OCI-LY1 (cell line): ENCODE data around the gene DOCK3.

Experiments used
- H2AFZ ChIP-seq: fragments of 200-600 bp; sonication (generic), shearing (Covaris generic); 2 replicates; pipeline ENCODE4 v1.6.0; 2014; ENCODE audit warnings: antibody characterized with exemption, mild to moderate bottlenecking, low read length
- H3F3A ChIP-seq: fragments of 200-600 bp; sonication (generic), shearing (Covaris generic); 2 replicates; pipeline ENCODE4 v1.6.0; 2014; ENCODE audit warnings: mild to moderate bottlenecking, antibody characterized with exemption, low read length, moderate library complexity; ENCODE audit not compliant: insufficient read depth
- H3K27ac ChIP-seq: fragments of 200-600 bp; sonication (generic); 2 replicates; pipeline ENCODE4 v1.5.1; 2014; ENCODE audit warnings: low read length, mixed run types, mild to moderate bottlenecking, low read depth; ENCODE audit not compliant: poor library complexity, severe bottlenecking
- H3K27me3 ChIP-seq: fragments of 200-600 bp; sonication (generic); 2 replicates; pipeline ENCODE4 v1.6.0; 2014; ENCODE audit warnings: antibody characterized with exemption, mild to moderate bottlenecking, low read length, moderate library complexity; ENCODE audit not compliant: insufficient read depth
- H3K36me3 ChIP-seq: fragments of 200-600 bp; sonication (generic); 2 replicates; pipeline ENCODE4 v1.6.1; 2014; ENCODE audit warnings: mild to moderate bottlenecking, antibody characterized with exemption, low read length, moderate library complexity, mixed read lengths; ENCODE audit not compliant: insufficient read depth
- H3K4me1 ChIP-seq: fragments of 200-600 bp; sonication (generic); 2 replicates; pipeline ENCODE4 v1.5.1; 2014; ENCODE audit warnings: mild to moderate bottlenecking, low read length, moderate library complexity; ENCODE audit not compliant: insufficient read depth, severe bottlenecking
- H3K4me2 ChIP-seq: fragments of 200-600 bp; sonication (generic), shearing (Covaris generic); 2 replicates; pipeline ENCODE4 v1.6.1; 2014; ENCODE audit warnings: low read length
- H3K4me3 ChIP-seq: fragments of 200-600 bp; sonication (generic); 2 replicates; pipeline ENCODE4 v1.5.1; 2014; ENCODE audit warnings: low read length, low read depth, mild to moderate bottlenecking, mixed read lengths; ENCODE audit not compliant: poor library complexity, severe bottlenecking
- H3K79me2 ChIP-seq: fragments of 200-600 bp; shearing (Covaris generic); 2 replicates; pipeline ENCODE4 v1.6.1; 2016; ENCODE audit warnings: mixed run types, low read length, mixed read lengths; ENCODE audit not compliant: insufficient read depth
- H3K9ac ChIP-seq: fragments of 200-600 bp; sonication (generic), shearing (Covaris generic); 2 replicates; pipeline ENCODE4 v1.6.1; 2014; ENCODE audit warnings: mild to moderate bottlenecking, low read length, mixed read lengths
- H3K9me2 ChIP-seq: fragments of 200-600 bp; sonication (generic), shearing (Covaris generic); 2 replicates; pipeline ENCODE4 v1.6.1; 2014; ENCODE audit warnings: low read depth, mild to moderate bottlenecking, low read length, mixed read lengths
- H3K9me3 ChIP-seq: fragments of 200-600 bp; shearing (Covaris generic); 2 replicates; pipeline ENCODE4 v1.6.1; 2014; ENCODE audit warnings: low read length, mixed read lengths
- H4K20me1 ChIP-seq: fragments of 200-600 bp; sonication (generic), shearing (Covaris generic); 2 replicates; pipeline ENCODE4 v1.6.0; 2016; ENCODE audit warnings: mild to moderate bottlenecking, low read length; ENCODE audit not compliant: insufficient read depth
- CTCF ChIP-seq: fragments of 200-600 bp; sonication (generic), shearing (Covaris generic); IDR thresholded peaks from 2 replicates; pipeline ENCODE4 v1.5.1; 2017; ENCODE audit warnings: mild to moderate bottlenecking, antibody characterized with exemption, low read length, moderate library complexity, mixed read lengths
- EZH2 ChIP-seq: fragments of 200-600 bp; sonication (generic), shearing (Covaris generic); IDR thresholded peaks from 2 replicates; pipeline ENCODE4 v1.8.0; 2017; ENCODE audit warnings: borderline replicate concordance, mixed run types, mild to moderate bottlenecking, antibody characterized with exemption, low read length, moderate library complexity, mixed read lengths

DOCK3 gene

GRCh38 chr3:51353131-51353530, 678.4 kb downstream of the DOCK3 start:
- H3K27ac ChIP-seq, result no peak overlapping the region
- no peak overlapping the region for H3K9ac ChIP-seq
- H3K4me1 ChIP-seq, result no peaks in the 10 kb centered on the region
- no peaks in the 10 kb centered on the region for H3K79me2 ChIP-seq
- no peaks in the 10 kb centered on the region; the same call in 1 of the 2 replicates for H3K27me3 ChIP-seq
- no peak overlapping the region for H3K4me3 ChIP-seq
- no peaks in the 10 kb centered on the region for H3K9me3 ChIP-seq
- TF ChIP-seq EZH2, result no peak
- TF ChIP-seq CTCF, result no peak
- no peaks in the 10 kb centered on the region for H3K9me2 ChIP-seq
- no peak overlapping the region for H2AFZ ChIP-seq
- H3K4me2 ChIP-seq, result no peak overlapping the region
- H3K36me3 ChIP-seq, result no peaks in the 10 kb centered on the region
- H3F3A ChIP-seq, result no peaks in the 10 kb centered on the region
- no peaks in the 10 kb centered on the region for H4K20me1 ChIP-seq

GRCh38 chr3:51353691-51354090, 679.0 kb downstream of the DOCK3 start:
- TF ChIP-seq CTCF (no peak), EZH2 (no peak)
- Histone ChIP-seq H3K4me1 (no peaks in the 10 kb centered on the region), H3K27ac (no peak overlapping the region), H2AFZ (no peak overlapping the region), H3K79me2 (no peaks in the 10 kb centered on the region), H3K36me3 (no peaks in the 10 kb centered on the region), H3K4me3 (no peak overlapping the region), H3K4me2 (no peak overlapping the region), H3K9me3 (no peaks in the 10 kb centered on the region), H3K9me2 (no peaks in the 10 kb centered on the region), H3F3A (no peaks in the 10 kb centered on the region), H4K20me1 (no peaks in the 10 kb centered on the region), H3K9ac (no peak overlapping the region), H3K27me3 (no peaks in the 10 kb centered on the region; the same call in 1 of the 2 replicates)

GRCh38 chr3:51354172-51354571, 679.4 kb downstream of the DOCK3 start:
- Histone ChIP-seq H3K9me2 (no peaks in the 10 kb centered on the region), H3F3A (no peaks in the 10 kb centered on the region), H3K27me3 (no peaks in the 10 kb centered on the region; the same call in 1 of the 2 replicates), H3K27ac (no peak overlapping the region), H2AFZ (no peak overlapping the region), H3K79me2 (no peaks in the 10 kb centered on the region), H3K4me2 (no peak overlapping the region), H3K36me3 (no peaks in the 10 kb centered on the region), H4K20me1 (no peaks in the 10 kb centered on the region), H3K4me1 (no peaks in the 10 kb centered on the region), H3K9ac (no peak overlapping the region), H3K4me3 (no peak overlapping the region), H3K9me3 (no peaks in the 10 kb centered on the region)
- TF ChIP-seq EZH2 (no peak), CTCF (no peak)
